ENCODE results near the gene RFX3.

The RFX3 gene

GRCh38 chr9:3403315-3403714 lies 122.5 kb downstream of the RFX3 start:
- DNase-seq (ENCODE audit: extremely low read depth, low read depth) = no peak
- no peak overlapping the region for H3K4me3 ChIP-seq (replicated peaks; ENCODE audit: low read depth, low read length)

DNA sequence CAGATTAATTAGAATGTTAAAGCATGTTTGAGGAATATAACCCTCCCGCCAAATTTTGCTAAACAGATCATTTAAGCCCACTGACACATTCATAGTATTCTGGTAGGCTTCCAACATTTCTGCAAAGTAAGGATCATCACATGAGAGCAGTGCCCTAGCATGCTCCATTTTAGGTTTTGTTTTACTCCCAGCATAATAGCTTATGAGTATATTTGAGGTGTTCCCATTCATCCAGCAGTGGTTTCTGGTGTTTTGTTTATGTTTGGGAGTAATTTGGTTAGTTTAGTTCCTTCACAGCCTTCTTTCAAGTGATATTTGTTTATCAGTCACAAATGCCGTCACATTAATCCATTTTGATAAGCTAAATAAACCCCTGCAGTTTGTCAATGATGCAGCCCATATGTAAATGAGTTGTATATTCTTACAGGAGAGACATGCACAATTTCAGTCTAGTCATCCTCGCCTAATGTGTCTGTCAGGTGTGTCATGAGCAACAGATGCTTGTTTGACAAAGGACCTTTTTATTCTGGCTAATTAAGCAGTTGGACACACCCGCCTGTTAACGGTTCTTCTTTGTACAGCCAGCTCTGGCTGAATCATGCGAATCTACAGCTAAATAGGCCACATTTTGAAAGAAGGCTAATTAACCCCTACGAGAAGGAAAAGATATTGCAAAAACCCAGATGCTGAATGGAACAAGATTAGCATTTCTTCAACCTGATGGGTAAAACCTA lies 124.4 kb downstream of the RFX3 start:
- no peak overlapping the region for H3K4me3 ChIP-seq (replicated peaks; ENCODE audit: low read depth, low read length)
- DNase-seq (ENCODE audit: extremely low read depth, low read depth) = no peak
- no peak for TF ChIP-seq CTCF (IDR thresholded peaks at IDR 0.05; ENCODE audit: low read depth, low read length, missing control alignments)

More at GRCh38 chr9:3403315-3403714, 122.5 kb downstream of the RFX3 start:
- no peak for TF ChIP-seq CTCF (IDR thresholded peaks at IDR 0.05; ENCODE audit: low read depth, low read length, missing control alignments)

GRCh38 chr9:3398232-3398648 lies 127.6 kb downstream of the RFX3 start:
- DNase-seq (ENCODE audit: extremely low read depth, low read depth) = no peak
- no peak overlapping the region for H3K4me3 ChIP-seq (replicated peaks; ENCODE audit: low read depth, low read length)
- no peak for TF ChIP-seq CTCF (IDR thresholded peaks at IDR 0.05; ENCODE audit: low read depth, low read length, missing control alignments)

- TF ChIP-seq CTCF (IDR thresholded peaks at IDR 0.05; ENCODE audit: low read depth, low read length, missing control alignments) = no peak
- H3K4me3 ChIP-seq (replicated peaks; ENCODE audit: low read depth, low read length) = no peak overlapping the region
- DNase-seq (ENCODE audit: extremely low read depth, low read depth) = no peak
Observed at GRCh38 chr9:3397766-3398165, 128.0 kb downstream of the RFX3 start.

GRCh38 chr9:3391414-3391813 lies 134.4 kb downstream of the RFX3 start:
- H3K4me3 ChIP-seq (replicated peaks; ENCODE audit: low read depth, low read length) = no peak overlapping the region
- no peak for DNase-seq (ENCODE audit: extremely low read depth, low read depth)
- TF ChIP-seq CTCF (IDR thresholded peaks at IDR 0.05; ENCODE audit: low read depth, low read length, missing control alignments) = no peak

GRCh38 chr9:3386753-3387152 lies 139.0 kb downstream of the RFX3 start:
- no peak for TF ChIP-seq CTCF (IDR thresholded peaks at IDR 0.05; ENCODE audit: low read depth, low read length, missing control alignments)
- no peak overlapping the region for H3K4me3 ChIP-seq (replicated peaks; ENCODE audit: low read depth, low read length)
- DNase-seq (ENCODE audit: extremely low read depth, low read depth) = no peak

DNA sequence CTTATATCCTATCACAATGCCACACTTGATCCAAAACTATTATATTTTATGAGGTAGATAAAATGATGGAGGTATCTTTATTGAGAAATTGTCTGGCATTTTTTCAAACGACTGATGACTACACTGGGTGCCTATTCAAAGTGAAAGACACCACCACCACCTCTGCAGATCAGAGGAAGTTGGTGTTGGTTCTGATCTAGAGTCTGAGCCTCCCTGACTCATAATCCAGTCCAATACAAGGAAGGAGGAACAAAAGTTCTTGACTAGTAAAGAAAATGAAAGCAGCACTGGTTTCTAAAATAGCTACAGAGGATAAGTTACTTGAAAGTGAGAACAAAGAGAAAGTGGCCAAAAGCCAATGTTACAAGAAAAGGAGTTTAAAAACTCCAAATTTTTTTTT lies 139.9 kb downstream of the RFX3 start:
- TF ChIP-seq CTCF (IDR thresholded peaks at IDR 0.05; ENCODE audit: low read depth, low read length, missing control alignments) = no peak

More for the DNA sequence above, 139.9 kb downstream of the RFX3 start:
- DNase-seq (ENCODE audit: extremely low read depth, low read depth) = no peak
- no peak overlapping the region for H3K4me3 ChIP-seq (replicated peaks; ENCODE audit: low read depth, low read length)
